ENCODE data around the gene MC4R.

MC4R gene

GRCh38 chr18:60327880-60328279 lies 44.7 kb downstream of the MC4R start:
- no peak for DNase-seq (ENCODE audit: low spot score)

GRCh38 chr18:60322591-60322990 lies 50.0 kb downstream of the MC4R start:
- no peak for DNase-seq (ENCODE audit: low spot score)
